ENCODE measurements around the gene BLM. TPM values are rescaled to one million over a fixed set of nuclear protein-coding genes. Genes with fewer than 3 reads are reported as not detected.

The BLM gene
- polyA plus RNA-seq, 2 of the 4 experiments (the other 2 are of a cell fraction) = 10.5 to 15.2 TPM

- CTCF ChIA-PET = interaction anchor here (0.5 to 4.4 kb wide), 9 partner anchors 10 to 211 kb away, joined by 3 to 20 read pairs (median 3); partner anchors contain the start of gene FES
- POLR2A ChIA-PET = no interaction called here
- Histone ChIP-seq H3K4me3 (no peak overlapping the region), H3K4me2 (no peak overlapping the region), H3K9me3 (no peaks in the 10 kb centered on the region), H3K27ac (no peak overlapping the region), H3K4me1 (peaks cover 37% of the 10 kb centered on the region)
- DNase-seq (ENCODE audit: low read depth in 1 of 2, low spot score in 1 of 2) = no peak
- no peak for ATAC-seq
- 84% methylated on average over 8 of the region's 8 CpGs for WGBS (ENCODE audit: missing lambda C conversion rate)
- no peak for TF ChIP-seq CTCF (IDR thresholded peaks at IDR 0.05)
- no peak for TF ChIP-seq CBX2 (IDR thresholded peaks at IDR 0.05; ENCODE audit: borderline replicate concordance, low read depth)
- no peak for TF ChIP-seq TP53 (CRISPR knock-in tag; IDR thresholded peaks at IDR 0.05)
- TF ChIP-seq USF2 (IDR thresholded peaks at IDR 0.05) = no peak
- TF ChIP-seq EHF (CRISPR knock-in tag; IDR thresholded peaks at IDR 0.05) = no peak
- TF ChIP-seq RCOR1 (IDR thresholded peaks at IDR 0.05; ENCODE audit: low read depth, low read length) = no peak
- TF ChIP-seq TFCP2L1 (CRISPR knock-in tag; IDR thresholded peaks at IDR 0.05) = no peak
- TF ChIP-seq POLR2AphosphoS2 (conservative IDR thresholded peaks at IDR 0.05; ENCODE audit: low read length) = no peak
- no peak for TF ChIP-seq ZFP36 (IDR thresholded peaks at IDR 0.05; ENCODE audit: borderline replicate concordance, partially characterized antibody)
- no peak for TF ChIP-seq CHD4 (IDR thresholded peaks at IDR 0.05; ENCODE audit: borderline replicate concordance)
- no peak for FAIRE-seq
Measured at GRCh38 chr15:90857883-90858443, 140.8 kb downstream of the BLM start.

GRCh38 chr15:90859234-90860131 lies 142.3 kb downstream of the BLM start:
- ChIA-PET POLR2A (interaction anchor here (0.6 kb wide), 1 partner anchor 8 kb away, joined by 3 read pairs; no protein-coding TSS in a partner anchor), CTCF (interaction anchor here (0.8 to 4.4 kb wide), 9 partner anchors 8 to 213 kb away, joined by 3 to 20 read pairs (median 4); partner anchors contain the start of gene FES)
- no peak for DNase-seq (ENCODE audit: low read depth in 1 of 2, low spot score in 1 of 2)
- Histone ChIP-seq H3K4me2 (peak overlapping the region; percentile 74), H3K27ac (peak overlapping the region; percentile 25 to 80; a peak in 5 of 6 replicates), H3K4me1 (peaks cover 52% of the 10 kb centered on the region), H3K4me3 (no peak overlapping the region), H3K9me3 (no peaks in the 10 kb centered on the region)
- TF ChIP-seq MAZ (IDR thresholded peaks at IDR 0.05; ENCODE audit: borderline replicate concordance, low read depth, low read length) = no peak
- TF ChIP-seq E2F6 (IDR thresholded peaks at IDR 0.05; ENCODE audit: borderline replicate concordance, low read depth) = no peak
- no peak for TF ChIP-seq ATOH8 (CRISPR knock-in tag; IDR thresholded peaks at IDR 0.05; ENCODE audit: low read depth)
- TF ChIP-seq POLR2AphosphoS2 (conservative IDR thresholded peaks at IDR 0.05; ENCODE audit: low read length) = no peak
- TF ChIP-seq POLR2A (IDR thresholded peaks at IDR 0.05; ENCODE audit: low read length) = no peak
- TF ChIP-seq MAFK (IDR thresholded peaks at IDR 0.05; ENCODE audit: partially characterized antibody) = no peak
- no peak for TF ChIP-seq RARB (CRISPR knock-in tag; IDR thresholded peaks at IDR 0.05)
- no peak for TF ChIP-seq HMGXB4 (CRISPR knock-in tag; IDR thresholded peaks at IDR 0.05; ENCODE audit: borderline replicate concordance)
- no peak for TF ChIP-seq RAD21 (conservative IDR thresholded peaks at IDR 0.05 in 1 of 2, IDR thresholded peaks at IDR 0.05 in 1 of 2)
- TF ChIP-seq FOSB (CRISPR knock-in tag; IDR thresholded peaks at IDR 0.05) = no peak
- TF ChIP-seq KDM1A (IDR thresholded peaks at IDR 0.05; ENCODE audit: low read depth) = no peak
- TF ChIP-seq TP53 (CRISPR knock-in tag; IDR thresholded peaks at IDR 0.05) = no peak
- no peak for TF ChIP-seq NR3C1 (IDR thresholded peaks at IDR 0.05)
- ATAC-seq = peak in 1 of 2 experiments; percentile 30; a peak in 3 of 6 replicates
- FAIRE-seq = no peak
- 65% methylated on average over 10 of the region's 10 CpGs for WGBS (ENCODE audit: missing lambda C conversion rate)
